NB4 (cell line): ENCODE results near the gene PDGFB.

Source experiments
- DNase-seq: peaks from one replicate; pipeline ENCODE4 v3.0.0; 2010; ENCODE audit warnings: low read depth
- H3K4me3 ChIP-seq: one replicate; pipeline ENCODE4 v1.5.1; 2011; ENCODE audit warnings: mild to moderate bottlenecking, low read depth, low read length, moderate library complexity
- MAX ChIP-seq: IDR thresholded peaks from 2 replicates; pipeline ENCODE4 v1.6.1; 2011; ENCODE audit warnings: low read depth, low read length
- MYC ChIP-seq: IDR thresholded peaks from 2 replicates; pipeline ENCODE4 v1.6.1; 2011; ENCODE audit warnings: low read depth, low read length
- POLR2A ChIP-seq: IDR thresholded peaks from 2 replicates; pipeline ENCODE4 v1.6.1; 2011; ENCODE audit warnings: mild to moderate bottlenecking; ENCODE audit not compliant: insufficient read length; ENCODE audit errors: extremely low read depth
- TF ChIP-seq, protein P1 (sequence below): IDR thresholded peaks from one replicate; pipeline ENCODE4 v1.5.1; 2012; ENCODE audit warnings: low read depth, low read length

PDGFB gene

DNA sequence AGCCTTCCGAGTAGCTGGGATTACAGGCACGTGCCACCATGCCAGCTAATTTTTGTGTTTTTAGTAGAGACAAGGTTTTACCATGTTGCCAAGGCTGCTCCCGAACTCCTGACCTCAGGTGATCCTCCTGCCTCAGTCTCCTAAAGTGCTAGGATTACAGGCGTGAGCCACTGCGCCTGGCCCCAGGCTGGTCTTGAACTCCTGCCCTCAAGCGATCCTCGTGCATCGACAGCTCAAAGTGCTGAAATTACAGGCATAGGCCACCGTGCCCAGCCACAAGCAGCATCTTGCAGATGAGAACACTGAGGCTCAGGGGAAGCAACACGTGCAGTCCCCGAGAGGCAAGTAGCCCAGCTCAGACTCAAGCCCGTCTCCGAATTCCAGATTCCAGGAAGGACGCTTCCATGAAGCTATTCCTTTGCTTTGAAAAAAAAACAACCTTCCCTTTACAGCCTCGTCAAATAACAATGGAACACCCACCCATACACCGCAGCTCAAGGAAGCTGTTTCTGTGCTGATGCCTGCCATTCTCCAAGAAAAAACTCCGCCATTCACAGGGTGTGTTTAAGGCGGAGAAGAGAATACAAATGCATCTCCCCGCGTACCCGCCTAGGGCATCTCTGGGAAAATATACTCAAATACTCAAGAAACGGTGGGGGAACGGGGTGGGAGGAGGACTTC is 34.5 kb upstream of the PDGFB start:
- no peak for DNase-seq
- no peak for TF ChIP-seq POLR2A
- no peak for TF ChIP-seq MAX
- TF ChIP-seq, protein P1, sequence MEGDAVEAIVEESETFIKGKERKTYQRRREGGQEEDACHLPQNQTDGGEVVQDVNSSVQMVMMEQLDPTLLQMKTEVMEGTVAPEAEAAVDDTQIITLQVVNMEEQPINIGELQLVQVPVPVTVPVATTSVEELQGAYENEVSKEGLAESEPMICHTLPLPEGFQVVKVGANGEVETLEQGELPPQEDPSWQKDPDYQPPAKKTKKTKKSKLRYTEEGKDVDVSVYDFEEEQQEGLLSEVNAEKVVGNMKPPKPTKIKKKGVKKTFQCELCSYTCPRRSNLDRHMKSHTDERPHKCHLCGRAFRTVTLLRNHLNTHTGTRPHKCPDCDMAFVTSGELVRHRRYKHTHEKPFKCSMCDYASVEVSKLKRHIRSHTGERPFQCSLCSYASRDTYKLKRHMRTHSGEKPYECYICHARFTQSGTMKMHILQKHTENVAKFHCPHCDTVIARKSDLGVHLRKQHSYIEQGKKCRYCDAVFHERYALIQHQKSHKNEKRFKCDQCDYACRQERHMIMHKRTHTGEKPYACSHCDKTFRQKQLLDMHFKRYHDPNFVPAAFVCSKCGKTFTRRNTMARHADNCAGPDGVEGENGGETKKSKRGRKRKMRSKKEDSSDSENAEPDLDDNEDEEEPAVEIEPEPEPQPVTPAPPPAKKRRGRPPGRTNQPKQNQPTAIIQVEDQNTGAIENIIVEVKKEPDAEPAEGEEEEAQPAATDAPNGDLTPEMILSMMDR = no peak
- H3K4me3 ChIP-seq = no peak overlapping the region

DNA sequence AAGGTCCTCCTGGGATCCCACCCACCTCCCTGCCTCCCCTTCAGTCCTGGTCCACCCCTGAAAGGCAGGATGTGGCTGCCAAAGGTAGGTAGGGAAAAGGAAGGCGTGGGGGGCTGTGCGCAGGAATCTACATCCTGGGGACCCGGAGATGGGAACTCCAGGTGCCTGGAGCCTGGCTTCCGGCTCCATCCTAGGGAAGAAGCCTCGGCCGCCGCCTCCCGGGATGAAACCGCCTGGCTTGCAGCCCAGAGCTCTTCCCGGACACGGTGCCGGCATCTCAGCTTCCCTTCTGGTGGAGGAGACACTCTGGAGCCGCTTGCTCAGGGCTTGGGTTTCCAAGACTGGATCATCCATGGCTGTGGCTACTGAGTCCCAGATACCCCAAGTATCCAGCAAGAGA is 33.3 kb upstream of the PDGFB start:
- TF ChIP-seq MAX (no peak), POLR2A (no peak), MYC (no peak)
- TF ChIP-seq, protein P1 = no peak

DNA sequence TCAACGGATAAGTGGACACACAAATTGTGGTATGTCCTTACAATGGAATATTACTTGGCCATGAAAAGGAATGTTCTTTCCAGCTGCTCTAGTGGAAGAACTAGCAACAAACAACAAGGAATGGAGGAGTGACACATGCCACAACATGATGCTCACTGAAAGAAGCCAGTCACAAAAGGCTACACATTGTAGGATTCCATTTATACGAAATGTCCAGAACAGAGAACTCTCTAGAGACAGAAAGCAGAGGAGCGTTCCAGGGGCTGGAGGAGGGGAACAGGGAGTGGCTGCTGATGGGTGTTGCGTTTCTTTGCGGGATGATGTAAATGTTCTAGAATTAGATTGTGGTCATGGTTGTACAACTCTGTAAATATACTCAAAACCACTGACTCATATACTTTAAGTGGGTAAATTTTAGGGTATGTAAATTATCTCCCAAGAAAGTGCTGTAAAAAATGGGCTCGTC is 32.4 kb upstream of the PDGFB start:
- DNase-seq = no peak
- no peak overlapping the region for H3K4me3 ChIP-seq
- TF ChIP-seq, protein P1 = no peak
- TF ChIP-seq MYC (no peak), MAX (no peak), POLR2A (no peak)

More for the DNA sequence above, 33.3 kb upstream of the PDGFB start:
- no peak for DNase-seq
- H3K4me3 ChIP-seq = no peak overlapping the region

GRCh38 chr22:39276440-39277141 is 31.8 kb upstream of the PDGFB start:
- no peak for TF ChIP-seq MAX
- TF ChIP-seq, protein P1 = no peak
- no peak for TF ChIP-seq MYC
- TF ChIP-seq POLR2A = no peak
- no peak overlapping the region for H3K4me3 ChIP-seq
- no peak for DNase-seq

DNA sequence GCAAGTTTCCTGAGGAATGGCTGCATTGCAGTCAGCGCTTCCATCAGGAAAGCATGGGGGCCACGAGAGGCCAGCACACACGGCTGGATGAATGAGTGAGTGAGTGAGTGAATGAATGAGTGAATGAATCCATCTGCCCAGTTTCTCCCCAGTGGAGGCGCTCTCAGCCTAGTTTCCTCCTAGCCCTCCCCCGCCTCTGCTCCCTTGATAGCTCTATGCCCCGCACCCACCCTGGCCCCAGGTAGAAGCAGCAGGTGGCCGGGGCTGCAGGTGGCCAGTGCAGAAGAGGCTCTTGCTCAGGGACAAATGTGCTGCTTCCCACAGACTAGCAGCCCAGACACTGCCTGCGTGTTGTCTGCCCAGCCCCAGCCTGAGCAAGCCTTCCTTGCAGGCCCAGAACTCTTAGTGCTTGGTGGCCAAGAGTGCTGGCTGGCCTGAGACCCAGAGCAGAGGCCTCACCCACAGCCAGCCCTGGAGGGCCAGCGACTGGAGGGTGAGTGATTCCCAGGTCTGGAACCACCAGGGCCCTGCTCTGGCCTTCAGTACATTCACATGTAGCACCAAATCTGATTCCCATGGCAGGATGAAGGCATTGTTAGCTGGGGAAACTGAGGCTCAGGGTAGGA is 31.1 kb upstream of the PDGFB start:
- no peak for DNase-seq
- TF ChIP-seq, protein P1 = no peak
- TF ChIP-seq MYC = no peak
- TF ChIP-seq MAX = no peak
- H3K4me3 ChIP-seq = no peak overlapping the region
